ENCODE data around the gene IL12A.

Gene IL12A

GRCh38 chr3:160027541-160028195 is 39.0 kb downstream of the IL12A start:
- DNase-seq (ENCODE audit: low read depth): peak; percentile 89

- DNase-seq (ENCODE audit: low read depth): no peak
Observed at GRCh38 chr3:160035757-160036156, 47.1 kb downstream of the IL12A start.

- DNase-seq (ENCODE audit: low read depth): no peak
Observed at GRCh38 chr3:160038862-160039562, 50.4 kb downstream of the IL12A start.

- DNase-seq (ENCODE audit: low read depth): no peak
Observed at GRCh38 chr3:160040181-160040580, 51.5 kb downstream of the IL12A start.

GRCh38 chr3:160041465-160041864 is 52.8 kb downstream of the IL12A start:
- DNase-seq (ENCODE audit: low read depth): no peak

GRCh38 chr3:160044121-160044520 is 55.5 kb downstream of the IL12A start:
- DNase-seq (ENCODE audit: low read depth): no peak
